HepG2 (cell line): ENCODE results near the gene SPP1. TPM values are rescaled to one million over a fixed set of nuclear protein-coding genes. Genes with fewer than 3 reads are reported as not detected.

Experiments
- ATAC-seq: fragments of 200-7000 bp; cut with Tn5 transposase; 3 replicates; pipeline ENCODE4 v1.9.1; 2020; ENCODE audit warnings: mild to moderate bottlenecking, moderate library complexity
- BruUV-seq: library from RNA; stranded (reverse); fragments of 400-500 nt; replicated peaks from 2 replicates; lab custom pipeline; 2021; lab: Mats Ljungman, UMichigan
- CTCF ChIA-PET: fragments of 300-600 bp; formaldehyde crosslinking; extraction: SDS; loops from one replicate; lab custom pipeline; 2021; ENCODE audit warnings: low total read pairs, inconsistent platforms, low intra/inter-chr PET ratio; lab: Yijun Ruan, JAX
- POLR2A ChIA-PET: fragments of 350-600 bp; sonication (Branson Sonifier 250); formaldehyde crosslinking; loops from one replicate; lab custom pipeline; 2020; ENCODE audit warnings: antibody characterized with exemption, inconsistent platforms; lab: Yijun Ruan, JAX
- DNase-seq: peaks from one replicate; pipeline ENCODE4 v3.0.0-alpha.2; 2015; ENCODE audit warnings: low spot score
- FAIRE-seq: peaks from 3 replicates; lab custom pipeline; 2011; peaks lifted over from hg19 to GRCh38; lab: Jason Lieb, UNC
- H2AFZ ChIP-seq: one replicate; pipeline ENCODE4 v1.6.1; 2011; ENCODE audit warnings: low read length, inconsistent platforms
- H3K27ac ChIP-seq: fragments of 300-600 bp; 3 replicates; pipeline ENCODE4 v1.8.0; 2011; ENCODE audit warnings: mixed run types, mild to moderate bottlenecking, mixed read lengths, low read length, inconsistent platforms; ENCODE audit not compliant: insufficient read depth; ENCODE audit errors: extremely low read length
- H3K27me3 ChIP-seq, 2 experiments: fragments of 200-600 bp in 1 of 2; 2 replicates in 1 of 2; 3 replicates in 1 of 2; pipeline versions ENCODE4 v1.6.0 to v1.8.0; 2011; ENCODE audit warnings: low read length in 2 of 2, mild to moderate bottlenecking in 2 of 2, moderate library complexity in 2 of 2, inconsistent platforms in 1 of 2; ENCODE audit not compliant: insufficient read depth in 2 of 2, control insufficient read depth in 1 of 2
- H3K36me3 ChIP-seq, 2 experiments: fragments of 200-600 bp in 1 of 2; replicated peaks in 1 of 2; 2 replicates in 1 of 2; 3 replicates in 1 of 2; pipeline versions ENCODE4 v1.5.1 to v1.8.0; 2011; ENCODE audit warnings: low read length in 2 of 2, inconsistent platforms in 1 of 2; ENCODE audit not compliant: insufficient read depth in 2 of 2, control insufficient read depth in 1 of 2
- H3K4me1 ChIP-seq: 2 replicates; pipeline ENCODE4 v1.5.1; 2012; ENCODE audit warnings: low read length, inconsistent platforms; ENCODE audit not compliant: insufficient read depth
- H3K4me2 ChIP-seq: 2 replicates; pipeline ENCODE4 v1.6.0; 2011; ENCODE audit warnings: low read depth, low read length, inconsistent platforms
- H3K4me3 ChIP-seq, 3 experiments: fragments of 200-600 bp in 1 of 3; sonication (generic), shearing (Covaris generic) in 1 of 3; replicated peaks in 1 of 3; 2 replicates each; pipeline ENCODE4 v1.5.1; 2011 to 2016; ENCODE audit warnings: low read length in 3 of 3, inconsistent platforms in 2 of 3, low read depth in 2 of 3, mild to moderate bottlenecking in 2 of 3, control low read depth in 1 of 3, mixed read lengths in 1 of 3; ENCODE audit not compliant: insufficient read depth in 1 of 3
- H3K79me2 ChIP-seq: one replicate; pipeline ENCODE4 v1.6.1; 2011; ENCODE audit warnings: low read length, inconsistent platforms; ENCODE audit not compliant: insufficient read depth
- H3K9ac ChIP-seq: 2 replicates; pipeline ENCODE4 v1.6.0; 2011; ENCODE audit warnings: mild to moderate bottlenecking, low read depth, low read length, inconsistent platforms; ENCODE audit not compliant: insufficient read depth
- H3K9me3 ChIP-seq: 2 replicates; pipeline ENCODE4 v1.5.1; 2012; ENCODE audit warnings: mild to moderate bottlenecking, low read length
- H4K20me1 ChIP-seq: 2 replicates; pipeline ENCODE4 v1.6.0; 2011; ENCODE audit warnings: inconsistent platforms, mild to moderate bottlenecking, low read length, moderate library complexity; ENCODE audit not compliant: insufficient read depth
- CBX2 ChIP-seq, 2 experiments: fragments of 200-600 bp in 1 of 2; sonication (generic); formaldehyde crosslinking in 1 of 2; IDR thresholded peaks; 2 replicates each; pipeline versions ENCODE4 v1.7.0 to v1.8.1; 2018 to 2022; ENCODE audit warnings: low read depth in 2 of 2, low read length in 1 of 2, mild to moderate bottlenecking in 1 of 2, missing genetic modification reagents in 1 of 2
- CSRNP1 ChIP-seq: sonication (generic); formaldehyde crosslinking; IDR thresholded peaks from 2 replicates; pipeline ENCODE4 v1.8.1; 2023; ENCODE audit warnings: mild to moderate bottlenecking, missing genetic modification reagents
- FOXK2 ChIP-seq: fragments of 450-650 bp; IDR thresholded peaks from 2 replicates; pipeline ENCODE4 v1.6.1; 2016
- JUND ChIP-seq: sonication (generic); formaldehyde crosslinking; IDR thresholded peaks from 2 replicates; pipeline ENCODE4 v1.8.0; 2022; ENCODE audit warnings: mild to moderate bottlenecking, missing genetic modification reagents
- NFE2 ChIP-seq: sonication (generic); formaldehyde crosslinking; IDR thresholded peaks from 2 replicates; pipeline ENCODE4 v1.4.0; 2020; ENCODE audit warnings: missing genetic modification reagents
- POLR2AphosphoS5 ChIP-seq: IDR thresholded peaks from 2 replicates; pipeline ENCODE4 v1.6.1; 2012; ENCODE audit warnings: low read depth, low read length
- REPIN1 ChIP-seq: sonication (generic); formaldehyde crosslinking; IDR thresholded peaks from 2 replicates; pipeline ENCODE4 v1.8.0; 2022; ENCODE audit warnings: missing genetic modification reagents, low read depth, mild to moderate bottlenecking, borderline replicate concordance
- ZNF280B ChIP-seq: sonication (generic); formaldehyde crosslinking; IDR thresholded peaks from 2 replicates; pipeline ENCODE4 v1.5.0; 2020; ENCODE audit warnings: missing genetic modification reagents, mild to moderate bottlenecking, borderline replicate concordance
- ZNF646 ChIP-seq: sonication (generic); formaldehyde crosslinking; IDR thresholded peaks from 2 replicates; pipeline ENCODE4 v1.9.0; 2021; ENCODE audit warnings: mild to moderate bottlenecking, missing genetic modification reagents
- WGBS: methylation state at CpG from one replicate; pipeline ENCODE4 v1.1.6; 2017; ENCODE audit warnings: low lambda C conversion rate; 5-methylcytosine and 5-hydroxymethylcytosine counted together
- in situ Hi-C: cut with HindIII; loops from 2 replicates; pipeline ENCODE4 v1.10.0; 2017; ENCODE audit warnings: low pct_unique_long_range_greater_than_20kb; ENCODE audit not compliant: extremely low pct_ligation_motif_present
- intact Hi-C: fragments of 100-400 bp; cut with micrococcal nuclease; formaldehyde crosslinking; loops from one replicate; pipeline ENCODE4 v1.10.0; 2022; ENCODE audit not compliant: unreplicated experiment
- polyA plus RNA-seq, 8 experiments: library from polyadenylated mRNA; depleted of rRNA in 3 of 8; stranded (reverse) in 7 of 8; unstranded in 1 of 8; fragments of >200 nt; fragmentation: Illumina TruSeq in 4 of 8; extraction: Trizol in 4 of 8; gene quantifications; 2 replicates each; pipeline versions ENCODE4 v1.2.1 to v1.2.3, GENCODE V29; 2011 to 2016; ENCODE audit warnings: low read depth in 4 of 8, missing spikeins in 1 of 8, mixed read lengths in 1 of 8; ENCODE audit not compliant: insufficient read depth in 1 of 8
- total RNA-seq, 5 experiments: library from RNA; depleted of rRNA; stranded (reverse); fragments of >200 nt; fragmentation: Illumina TruSeq; extraction: Trizol; gene quantifications; 2 replicates each; pipeline ENCODE4 v1.2.3, GENCODE V29; 2016; ENCODE audit warnings: low read depth in 1 of 5

The SPP1 gene
- total and polyA plus RNA-seq, 2 of the 13 experiments (the other 11 are each of a cell fraction or from before 2014, with no cell fraction given), result 682 to 788 TPM

- no peak for ATAC-seq
- intact Hi-C loops (no loop called here), in situ Hi-C loops (no loop called here)
- H3K9ac ChIP-seq, result no peak overlapping the region
- BruUV-seq, result no TSS peak
- CTCF ChIA-PET, result no interaction called here
- H3K9me3 ChIP-seq, result no peaks in the 10 kb centered on the region
- no peak for TF ChIP-seq ZNF280B (CRISPR knock-in tag)
- no peak for TF ChIP-seq POLR2AphosphoS5
- no peak for TF ChIP-seq ZNF646
- no peak for TF ChIP-seq NFE2 (CRISPR knock-in tag)
- no peak for TF ChIP-seq CBX2 (IDR thresholded peaks at IDR 0.05; ENCODE audit: low read depth, low read length)
- TF ChIP-seq CBX2 (CRISPR knock-in tag; IDR thresholded peaks at IDR 0.05; ENCODE audit: low read depth), result no peak
- no peak for TF ChIP-seq CSRNP1 (CRISPR knock-in tag)
- TF ChIP-seq REPIN1 (CRISPR knock-in tag), result no peak
- TF ChIP-seq JUND (CRISPR knock-in tag), result no peak
- TF ChIP-seq FOXK2, result no peak
- 81% methylated on average over 3 of the region's 3 CpGs for WGBS
- no peak overlapping the region for H2AFZ ChIP-seq
- H3K27me3 ChIP-seq, result no peaks in the 10 kb centered on the region
- peaks cover 37% of the 10 kb centered on the region for H3K4me1 ChIP-seq
- FAIRE-seq, result no peak
- no peak for DNase-seq
- no peaks in the 10 kb centered on the region for H3K79me2 ChIP-seq
- H3K4me3 ChIP-seq, result no peak overlapping the region
- H4K20me1 ChIP-seq, result no peaks in the 10 kb centered on the region
- no peak overlapping the region for H3K4me2 ChIP-seq
- no peaks in the 10 kb centered on the region for H3K36me3 ChIP-seq
- no peak overlapping the region for H3K27ac ChIP-seq
- POLR2A ChIA-PET, result no interaction called here
These were observed 31.8 kb upstream of the SPP1 start for GRCh38 chr4:87943660-87944149.
